Lower lobe of right lung (tissue), 2 donors: ENCODE data around the gene PTPRN2. TPM values are rescaled to one million over a fixed set of nuclear protein-coding genes. Genes with fewer than 3 reads are reported as not detected.

Source experiments
- ATAC-seq, 2 donors: fragments of 200-7000 bp; cut with Tn5 transposase; one replicate each; pipeline ENCODE4 v1.9.1; 2020 to 2022; ENCODE audit warnings: mild to moderate bottlenecking in 2 of 2, moderate library complexity in 2 of 2
- DNase-seq: peaks from one replicate; pipeline ENCODE4 v3.0.0-alpha.2; 2020
- H3K27ac ChIP-seq: fragments of 200-600 bp; one replicate; pipeline ENCODE4 v1.8.0; 2022
- H3K27me3 ChIP-seq: fragments of 200-600 bp; one replicate; pipeline ENCODE4 v1.8.0; 2022; ENCODE audit warnings: low read depth
- H3K36me3 ChIP-seq: fragments of 200-600 bp; one replicate; pipeline ENCODE4 v1.8.0; 2022; ENCODE audit warnings: mild to moderate bottlenecking
- H3K4me1 ChIP-seq: fragments of 200-600 bp; one replicate; pipeline ENCODE4 v1.8.0; 2022
- H3K4me3 ChIP-seq: fragments of 200-600 bp; one replicate; pipeline ENCODE4 v1.8.0; 2022; ENCODE audit warnings: mild to moderate bottlenecking
- H3K9me3 ChIP-seq: fragments of 200-600 bp; one replicate; pipeline ENCODE4 v1.8.0; 2022
- CTCF ChIP-seq: fragments of 200-600 bp; IDR thresholded peaks from one replicate; pipeline ENCODE4 v1.8.0; 2022; ENCODE audit warnings: antibody characterized with exemption, mild to moderate bottlenecking
- intact Hi-C: fragments of 100-400 bp; cut with DNase I; formaldehyde crosslinking; loops from one replicate; pipeline ENCODE4 v1.11.0; 2022
- total RNA-seq: library from RNA; stranded (reverse); fragmentation: NEBNext Ultra II Directional; extraction: Animal tissue kit (Norgen Biotek cat#: 25700); gene quantifications from one replicate; pipeline ENCODE4 v1.2.1, GENCODE V29; 2021
- donor health status: DM: no; HTN: yes; CAD: no; lungs with severe emphysema.

The PTPRN2 gene
- total RNA-seq, 1 donor from 2014 or later, result 6.8 TPM

GRCh38 chr7:158499082-158499455 lies 88.6 kb downstream of the PTPRN2 start:
- H3K36me3 ChIP-seq, result no peaks in the 10 kb centered on the region
- DNase-seq, result no peak
- peaks cover 11% of the 10 kb centered on the region for H3K27me3 ChIP-seq
- H3K27ac ChIP-seq, result no peak overlapping the region
- no peak for ATAC-seq
- TF ChIP-seq CTCF, result no peak
- H3K9me3 ChIP-seq, result no peaks in the 10 kb centered on the region
- no peaks in the 10 kb centered on the region for H3K4me1 ChIP-seq
- intact Hi-C loops, result no loop called here
- H3K4me3 ChIP-seq, result no peak overlapping the region

GRCh38 chr7:158498443-158499081 lies 89.1 kb downstream of the PTPRN2 start:
- no peak overlapping the region for H3K27ac ChIP-seq
- ATAC-seq, result no peak
- DNase-seq, result no peak
- intact Hi-C loops, result no loop called here
- no peaks in the 10 kb centered on the region for H3K4me1 ChIP-seq
- no peaks in the 10 kb centered on the region for H3K36me3 ChIP-seq
- peaks cover 11% of the 10 kb centered on the region for H3K27me3 ChIP-seq
- no peaks in the 10 kb centered on the region for H3K9me3 ChIP-seq
- TF ChIP-seq CTCF, result no peak
- H3K4me3 ChIP-seq, result no peak overlapping the region

GRCh38 chr7:158497627-158498026 lies 90.0 kb downstream of the PTPRN2 start:
- ATAC-seq, result no peak
- Histone ChIP-seq H3K9me3 (no peaks in the 10 kb centered on the region), H3K4me3 (no peak overlapping the region), H3K27me3 (peaks cover 11% of the 10 kb centered on the region), H3K4me1 (no peaks in the 10 kb centered on the region), H3K36me3 (no peaks in the 10 kb centered on the region), H3K27ac (no peak overlapping the region)
- intact Hi-C loops, result no loop called here
- TF ChIP-seq CTCF, result no peak
- no peak for DNase-seq

GRCh38 chr7:158495786-158496185 lies 91.8 kb downstream of the PTPRN2 start:
- no peak for TF ChIP-seq CTCF
- no peak for DNase-seq
- intact Hi-C loops, result no loop called here

GRCh38 chr7:158495216-158495615 lies 92.4 kb downstream of the PTPRN2 start:
- Histone ChIP-seq H3K4me3 (no peak overlapping the region), H3K27me3 (peaks cover 12% of the 10 kb centered on the region), H3K36me3 (no peaks in the 10 kb centered on the region), H3K4me1 (no peaks in the 10 kb centered on the region), H3K27ac (no peak overlapping the region), H3K9me3 (no peaks in the 10 kb centered on the region)
- no peak for TF ChIP-seq CTCF
- DNase-seq (no peak), ATAC-seq (no peak)
- intact Hi-C loops, result no loop called here

More at GRCh38 chr7:158495786-158496185, 91.8 kb downstream of the PTPRN2 start:
- Histone ChIP-seq H3K27me3 (peaks cover 11% of the 10 kb centered on the region), H3K36me3 (no peaks in the 10 kb centered on the region), H3K9me3 (no peaks in the 10 kb centered on the region), H3K4me3 (no peak overlapping the region), H3K4me1 (no peaks in the 10 kb centered on the region), H3K27ac (no peak overlapping the region)
- no peak for ATAC-seq
